Parathyroid adenoma (tissue), 2 donors: ENCODE data around the gene OR2T34.

Experiments
- H2AFZ ChIP-seq: fragments of 300-600 bp; sonication (generic); one replicate; pipeline ENCODE4 v1.7.0; 2017; ENCODE audit warnings: antibody characterized with exemption, mild to moderate bottlenecking
- H3K27ac ChIP-seq: fragments of 300-600 bp; sonication (generic); one replicate; pipeline ENCODE4 v1.7.0; 2017
- H3K27me3 ChIP-seq: fragments of 300-600 bp; sonication (generic); one replicate; pipeline ENCODE4 v1.7.0; 2017; ENCODE audit warnings: low read length; ENCODE audit not compliant: control insufficient read depth, insufficient read depth
- H3K36me3 ChIP-seq: fragments of 300-600 bp; sonication (generic); one replicate; pipeline ENCODE4 v1.7.0; 2017; ENCODE audit warnings: low read length; ENCODE audit not compliant: control insufficient read depth, insufficient read depth
- H3K4me1 ChIP-seq: fragments of 300-600 bp; sonication (generic); one replicate; pipeline ENCODE4 v1.7.0; 2017; ENCODE audit warnings: control low read depth
- H3K4me2 ChIP-seq: fragments of 300-600 bp; sonication (generic); one replicate; pipeline ENCODE4 v1.7.0; 2017; ENCODE audit warnings: low read length
- H3K4me3 ChIP-seq: fragments of 300-600 bp; sonication (generic); one replicate; pipeline ENCODE4 v1.7.0; 2017; ENCODE audit warnings: low read depth, low read length
- H3K79me2 ChIP-seq: fragments of 300-600 bp; sonication (generic); one replicate; pipeline ENCODE4 v1.7.0; 2017; ENCODE audit warnings: control low read depth
- H3K9ac ChIP-seq: fragments of 300-600 bp; sonication (generic); one replicate; pipeline ENCODE4 v1.7.0; 2017; ENCODE audit warnings: mild to moderate bottlenecking
- H3K9me3 ChIP-seq: fragments of 300-600 bp; sonication (generic); one replicate; pipeline ENCODE4 v1.7.0; 2017; ENCODE audit warnings: low read length; ENCODE audit not compliant: control insufficient read depth
- TF ChIP-seq, protein P1 (sequence below): fragments of 300-600 bp; sonication (generic); IDR thresholded peaks from one replicate; pipeline ENCODE4 v1.7.0; 2017; ENCODE audit warnings: antibody characterized with exemption, mild to moderate bottlenecking
- donor health status: primary hyperparathyroidism.

The OR2T34 gene

DNA sequence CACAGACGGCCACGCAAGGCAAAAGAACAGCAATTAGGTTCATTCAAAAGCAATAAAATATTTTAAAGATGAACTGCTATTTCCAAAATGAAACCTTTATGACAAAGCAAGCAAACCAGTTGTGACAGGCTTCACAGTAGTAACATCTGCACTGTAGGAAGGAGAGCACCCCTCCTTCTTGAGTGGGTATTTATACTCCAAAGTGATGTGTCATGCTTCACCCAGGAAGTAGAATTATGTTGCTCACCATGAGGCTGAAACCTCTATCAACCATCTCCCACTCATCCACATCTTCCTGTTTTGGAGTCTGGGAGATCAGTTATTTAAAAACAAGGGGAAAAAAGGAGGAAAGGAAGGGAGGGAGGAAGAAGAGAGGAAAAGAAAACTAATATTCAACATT is 22.1 kb upstream of the OR2T34 start:
- TF ChIP-seq, protein P1, sequence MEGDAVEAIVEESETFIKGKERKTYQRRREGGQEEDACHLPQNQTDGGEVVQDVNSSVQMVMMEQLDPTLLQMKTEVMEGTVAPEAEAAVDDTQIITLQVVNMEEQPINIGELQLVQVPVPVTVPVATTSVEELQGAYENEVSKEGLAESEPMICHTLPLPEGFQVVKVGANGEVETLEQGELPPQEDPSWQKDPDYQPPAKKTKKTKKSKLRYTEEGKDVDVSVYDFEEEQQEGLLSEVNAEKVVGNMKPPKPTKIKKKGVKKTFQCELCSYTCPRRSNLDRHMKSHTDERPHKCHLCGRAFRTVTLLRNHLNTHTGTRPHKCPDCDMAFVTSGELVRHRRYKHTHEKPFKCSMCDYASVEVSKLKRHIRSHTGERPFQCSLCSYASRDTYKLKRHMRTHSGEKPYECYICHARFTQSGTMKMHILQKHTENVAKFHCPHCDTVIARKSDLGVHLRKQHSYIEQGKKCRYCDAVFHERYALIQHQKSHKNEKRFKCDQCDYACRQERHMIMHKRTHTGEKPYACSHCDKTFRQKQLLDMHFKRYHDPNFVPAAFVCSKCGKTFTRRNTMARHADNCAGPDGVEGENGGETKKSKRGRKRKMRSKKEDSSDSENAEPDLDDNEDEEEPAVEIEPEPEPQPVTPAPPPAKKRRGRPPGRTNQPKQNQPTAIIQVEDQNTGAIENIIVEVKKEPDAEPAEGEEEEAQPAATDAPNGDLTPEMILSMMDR: no peak
- Histone ChIP-seq H2AFZ (no peak overlapping the region), H3K27ac (no peak overlapping the region), H3K27me3 (no peaks in the 10 kb centered on the region), H3K9ac (no peak overlapping the region), H3K79me2 (no peaks in the 10 kb centered on the region), H3K4me2 (no peak overlapping the region), H3K4me3 (no peak overlapping the region), H3K9me3 (no peaks in the 10 kb centered on the region), H3K4me1 (no peaks in the 10 kb centered on the region), H3K36me3 (no peaks in the 10 kb centered on the region)

DNA sequence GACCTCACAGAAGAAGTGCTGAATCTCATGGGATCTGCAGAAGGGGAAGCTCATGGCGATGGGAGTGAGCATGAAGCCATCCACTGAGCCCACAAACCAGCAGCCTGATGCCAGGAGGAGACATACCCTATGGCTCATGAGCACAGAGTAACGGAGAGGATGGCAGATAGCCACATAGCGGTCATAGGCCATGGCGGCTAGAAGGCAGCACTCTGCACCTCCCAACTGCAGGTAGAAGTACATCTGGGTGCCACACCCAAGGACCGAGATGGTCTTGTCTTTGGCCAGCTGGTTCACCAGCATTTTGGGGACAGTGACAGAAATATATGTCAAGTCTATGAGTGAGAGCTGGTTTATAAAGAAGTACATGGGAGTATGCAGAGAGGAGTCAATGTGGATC is 18.7 kb upstream of the OR2T34 start:
- TF ChIP-seq, protein P1: no peak
- no peaks in the 10 kb centered on the region for H3K36me3 ChIP-seq

DNA sequence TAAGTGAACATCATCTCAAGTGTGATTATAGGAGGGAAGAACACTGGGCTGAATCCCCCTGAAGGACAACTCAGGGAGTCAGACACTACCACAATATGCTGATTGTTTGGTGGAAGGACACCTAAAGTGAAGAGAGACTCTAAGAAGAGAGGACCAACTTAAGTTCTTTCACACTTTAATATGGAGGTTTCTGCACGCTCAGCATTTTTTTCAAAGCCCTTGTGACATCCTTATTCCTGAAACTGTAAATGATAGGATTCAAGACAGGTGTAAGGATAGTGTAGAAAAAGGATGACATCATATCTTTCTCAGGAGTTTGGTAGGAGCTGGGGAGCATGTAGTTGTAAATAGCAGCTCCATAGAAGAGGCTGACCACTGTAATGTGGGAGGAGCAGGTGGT is 18.1 kb upstream of the OR2T34 start:
- Histone ChIP-seq H3K9ac (no peak overlapping the region), H3K4me2 (no peak overlapping the region), H3K27me3 (no peaks in the 10 kb centered on the region), H3K4me1 (no peaks in the 10 kb centered on the region), H3K4me3 (no peak overlapping the region), H3K79me2 (no peaks in the 10 kb centered on the region), H3K9me3 (no peaks in the 10 kb centered on the region), H2AFZ (no peak overlapping the region), H3K27ac (no peak overlapping the region), H3K36me3 (no peaks in the 10 kb centered on the region)
- TF ChIP-seq, protein P1: no peak

More for the DNA sequence above, 18.7 kb upstream of the OR2T34 start:
- Histone ChIP-seq H3K27me3 (no peaks in the 10 kb centered on the region), H3K9me3 (no peaks in the 10 kb centered on the region), H3K27ac (no peak overlapping the region), H3K4me3 (no peak overlapping the region), H3K79me2 (no peaks in the 10 kb centered on the region), H3K9ac (no peak overlapping the region), H2AFZ (no peak overlapping the region), H3K4me2 (no peak overlapping the region), H3K4me1 (no peaks in the 10 kb centered on the region)

DNA sequence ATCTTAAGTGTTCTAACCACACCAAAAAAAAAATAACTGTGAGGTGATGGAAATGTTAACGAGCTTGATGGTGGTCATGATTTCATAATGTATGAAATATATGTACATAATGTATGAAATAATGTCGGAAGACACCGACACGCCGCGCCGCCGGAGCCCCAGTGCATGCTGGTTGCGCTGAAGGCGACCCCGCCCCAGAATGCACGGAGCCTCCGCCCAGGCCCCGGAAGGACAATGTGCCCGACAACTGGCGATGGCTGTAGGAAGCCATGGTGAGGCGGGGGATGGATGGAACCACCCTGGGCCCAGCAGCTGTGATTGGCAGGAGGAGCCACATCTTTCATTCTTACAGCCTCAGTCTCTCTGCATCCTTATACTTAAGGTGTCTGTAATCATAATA is 15.5 kb upstream of the OR2T34 start:
- no peak overlapping the region for H3K4me3 ChIP-seq
- no peak overlapping the region for H3K27ac ChIP-seq
- H3K27me3 ChIP-seq: no peaks in the 10 kb centered on the region
- H3K9me3 ChIP-seq: no peaks in the 10 kb centered on the region
- H3K4me1 ChIP-seq: no peaks in the 10 kb centered on the region
- H2AFZ ChIP-seq: no peak overlapping the region
- H3K79me2 ChIP-seq: no peaks in the 10 kb centered on the region
- no peaks in the 10 kb centered on the region for H3K36me3 ChIP-seq
- no peak overlapping the region for H3K4me2 ChIP-seq
- TF ChIP-seq, protein P1: no peak
- H3K9ac ChIP-seq: no peak overlapping the region

DNA sequence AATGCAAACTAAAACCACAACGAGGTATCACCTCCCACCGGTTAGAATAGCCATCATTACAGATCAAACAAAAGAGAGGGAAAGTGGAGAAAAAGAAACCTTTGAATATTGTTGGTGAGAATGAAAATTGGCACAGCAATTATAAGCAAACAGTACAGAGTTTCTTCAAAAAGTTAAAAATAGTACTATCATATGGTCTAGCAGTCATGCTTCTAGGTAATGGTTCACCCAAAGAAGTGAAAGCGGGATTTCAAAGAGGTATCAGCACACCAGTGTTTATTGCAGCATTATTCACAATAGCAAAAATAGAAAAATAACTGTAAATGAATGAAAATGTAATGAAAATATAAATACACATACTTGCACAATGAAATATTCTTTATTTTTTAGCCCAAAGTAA is 14.8 kb upstream of the OR2T34 start:
- no peak overlapping the region for H3K27ac ChIP-seq
- H3K9ac ChIP-seq: no peak overlapping the region
- H3K27me3 ChIP-seq: no peaks in the 10 kb centered on the region
- H3K79me2 ChIP-seq: no peaks in the 10 kb centered on the region
- H3K9me3 ChIP-seq: no peaks in the 10 kb centered on the region
- H2AFZ ChIP-seq: no peak overlapping the region
- no peak overlapping the region for H3K4me2 ChIP-seq
- H3K36me3 ChIP-seq: no peaks in the 10 kb centered on the region
- no peaks in the 10 kb centered on the region for H3K4me1 ChIP-seq
- no peak overlapping the region for H3K4me3 ChIP-seq
- TF ChIP-seq, protein P1: no peak
